HFF-Myc (cell line): Measurements from ENCODE around the gene OPCML.

Experiments used
- DNase-seq: peaks from one replicate; pipeline ENCODE4 v3.0.0-alpha.2; 2011; ENCODE audit warnings: low read depth; ENCODE audit errors: extremely low read depth
- H3K4me3 ChIP-seq: replicated peaks from 2 replicates; pipeline ENCODE4 v1.5.1; 2011; ENCODE audit warnings: low read depth, mild to moderate bottlenecking, control low read depth, low read length
- CTCF ChIP-seq: IDR thresholded peaks from 2 replicates; pipeline ENCODE4 v1.5.1; 2012; ENCODE audit warnings: mild to moderate bottlenecking, low read depth, low read length, control low read depth; ENCODE audit errors: missing control alignments

The OPCML gene

GRCh38 chr11:133530501-133530835 lies 1.8 kb downstream of the OPCML start:
- TF ChIP-seq CTCF, result no peak
- no peak overlapping the region for H3K4me3 ChIP-seq
- no peak for DNase-seq

- no peak for DNase-seq
- TF ChIP-seq CTCF, result no peak
- no peak overlapping the region for H3K4me3 ChIP-seq
These were observed 2.3 kb downstream of the OPCML start for GRCh38 chr11:133529807-133530500.

- no peak for TF ChIP-seq CTCF
- no peak overlapping the region for H3K4me3 ChIP-seq
- no peak for DNase-seq
These were observed 5.5 kb downstream of the OPCML start for GRCh38 chr11:133526790-133527189.

GRCh38 chr11:133525976-133526375 lies 6.3 kb downstream of the OPCML start:
- DNase-seq, result no peak
- H3K4me3 ChIP-seq, result no peak overlapping the region
- TF ChIP-seq CTCF, result no peak

- no peak for TF ChIP-seq CTCF
- no peak for DNase-seq
- no peak overlapping the region for H3K4me3 ChIP-seq
These were observed 7.8 kb downstream of the OPCML start for GRCh38 chr11:133524488-133524887.

- no peak for DNase-seq
- no peak for TF ChIP-seq CTCF
- H3K4me3 ChIP-seq, result no peak overlapping the region
These were observed 10.0 kb downstream of the OPCML start for GRCh38 chr11:133522344-133522743.

GRCh38 chr11:133521502-133521901 lies 10.8 kb downstream of the OPCML start:
- DNase-seq, result no peak
- no peak for TF ChIP-seq CTCF
- no peak overlapping the region for H3K4me3 ChIP-seq
